Measurements from ENCODE around the gene GNPTAB. TPM values are rescaled to one million over a fixed set of nuclear protein-coding genes. Genes with fewer than 3 reads are reported as not detected.

Gene GNPTAB
- total RNA-seq, 1 donor from 2014 or later = 47.6 TPM

GRCh38 chr12:101761350-101761749 lies 69.4 kb downstream of the GNPTAB start:
- DNase-seq (ENCODE audit: low spot score) = no peak
- no peaks in the 10 kb centered on the region for H3K36me3 Mint-ChIP-seq (ENCODE audit: low read depth, unreplicated experiment)
- peaks cover 6% of the 10 kb centered on the region for H3K4me1 Mint-ChIP-seq (ENCODE audit: unreplicated experiment)
- no peak overlapping the region for H3K4me3 Mint-ChIP-seq (ENCODE audit: unreplicated experiment)
- no peaks in the 10 kb centered on the region for H3K9me3 Mint-ChIP-seq (ENCODE audit: unreplicated experiment)
- TF ChIP-seq, protein P1, sequence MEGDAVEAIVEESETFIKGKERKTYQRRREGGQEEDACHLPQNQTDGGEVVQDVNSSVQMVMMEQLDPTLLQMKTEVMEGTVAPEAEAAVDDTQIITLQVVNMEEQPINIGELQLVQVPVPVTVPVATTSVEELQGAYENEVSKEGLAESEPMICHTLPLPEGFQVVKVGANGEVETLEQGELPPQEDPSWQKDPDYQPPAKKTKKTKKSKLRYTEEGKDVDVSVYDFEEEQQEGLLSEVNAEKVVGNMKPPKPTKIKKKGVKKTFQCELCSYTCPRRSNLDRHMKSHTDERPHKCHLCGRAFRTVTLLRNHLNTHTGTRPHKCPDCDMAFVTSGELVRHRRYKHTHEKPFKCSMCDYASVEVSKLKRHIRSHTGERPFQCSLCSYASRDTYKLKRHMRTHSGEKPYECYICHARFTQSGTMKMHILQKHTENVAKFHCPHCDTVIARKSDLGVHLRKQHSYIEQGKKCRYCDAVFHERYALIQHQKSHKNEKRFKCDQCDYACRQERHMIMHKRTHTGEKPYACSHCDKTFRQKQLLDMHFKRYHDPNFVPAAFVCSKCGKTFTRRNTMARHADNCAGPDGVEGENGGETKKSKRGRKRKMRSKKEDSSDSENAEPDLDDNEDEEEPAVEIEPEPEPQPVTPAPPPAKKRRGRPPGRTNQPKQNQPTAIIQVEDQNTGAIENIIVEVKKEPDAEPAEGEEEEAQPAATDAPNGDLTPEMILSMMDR (IDR thresholded peaks at IDR 0.05; ENCODE audit: unreplicated experiment) = no peak
- no peak overlapping the region for H3K27ac Mint-ChIP-seq (ENCODE audit: unreplicated experiment)
- H3K27me3 Mint-ChIP-seq (ENCODE audit: unreplicated experiment) = no peaks in the 10 kb centered on the region

DNA sequence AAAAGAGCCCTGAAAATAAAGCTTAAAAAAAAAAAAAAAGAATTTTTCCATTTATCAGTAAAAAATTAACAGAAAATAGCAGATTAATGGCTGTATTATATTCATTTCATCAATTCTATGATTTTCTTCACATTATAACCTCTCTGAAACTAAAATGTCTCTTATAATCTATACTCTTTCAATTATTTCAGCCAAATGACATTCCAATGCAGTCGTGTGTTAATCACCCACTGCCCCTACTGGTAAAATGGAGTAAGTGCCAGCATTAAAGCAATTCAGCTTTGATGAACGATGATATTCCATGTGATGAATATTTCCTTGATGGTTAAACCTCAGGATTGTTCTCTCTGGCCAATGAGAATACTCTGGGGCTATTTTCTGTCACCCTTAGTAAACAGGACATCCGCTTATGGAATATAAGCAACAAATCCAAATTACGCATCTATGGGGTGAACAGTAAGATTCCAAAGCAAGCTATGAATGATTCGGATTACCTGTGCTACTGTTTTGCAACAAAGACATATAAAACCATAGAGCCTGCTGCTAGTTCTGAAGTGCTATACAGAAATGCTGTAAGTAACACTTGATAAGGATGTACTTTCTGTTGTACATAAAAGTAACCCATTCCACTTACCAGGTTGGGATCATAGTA lies 71.2 kb downstream of the GNPTAB start:
- Mint-ChIP-seq H3K27ac (ENCODE audit: unreplicated experiment) (no peak overlapping the region), H3K9me3 (ENCODE audit: unreplicated experiment) (no peaks in the 10 kb centered on the region), H3K27me3 (ENCODE audit: unreplicated experiment) (no peaks in the 10 kb centered on the region), H3K36me3 (ENCODE audit: low read depth, unreplicated experiment) (no peaks in the 10 kb centered on the region), H3K4me1 (ENCODE audit: unreplicated experiment) (no peaks in the 10 kb centered on the region), H3K4me3 (ENCODE audit: unreplicated experiment) (no peak overlapping the region)
- DNase-seq (ENCODE audit: low spot score) = no peak
- TF ChIP-seq, protein P1 (IDR thresholded peaks at IDR 0.05; ENCODE audit: unreplicated experiment) = peak; percentile 84

DNA sequence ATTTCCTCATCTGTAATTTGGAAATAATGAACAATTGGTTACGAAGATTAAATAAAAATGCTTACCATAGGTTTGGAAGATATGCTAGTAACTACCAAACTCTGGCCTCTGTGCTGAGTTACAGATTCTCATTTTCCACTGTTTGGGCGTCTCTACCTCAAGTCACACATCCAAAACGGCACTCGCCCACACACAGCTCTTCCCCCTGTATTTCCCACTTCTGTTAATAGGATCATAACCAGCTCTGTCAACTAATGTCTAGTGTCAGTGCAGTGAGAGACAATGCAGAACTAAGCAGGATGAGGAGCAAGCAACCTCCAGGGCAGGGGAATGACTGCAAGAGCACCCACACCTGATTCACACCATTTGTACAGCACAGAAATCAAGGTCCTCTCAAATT lies 80.6 kb downstream of the GNPTAB start:
- no peak overlapping the region for H3K4me3 Mint-ChIP-seq (ENCODE audit: unreplicated experiment)
- H3K27ac Mint-ChIP-seq (ENCODE audit: unreplicated experiment) = no peak overlapping the region
- H3K36me3 Mint-ChIP-seq (ENCODE audit: low read depth, unreplicated experiment) = peaks cover 9% of the 10 kb centered on the region
- TF ChIP-seq, protein P1 (IDR thresholded peaks at IDR 0.05; ENCODE audit: unreplicated experiment) = no peak
- H3K4me1 Mint-ChIP-seq (ENCODE audit: unreplicated experiment) = peaks cover 4% of the 10 kb centered on the region
- H3K27me3 Mint-ChIP-seq (ENCODE audit: unreplicated experiment) = no peaks in the 10 kb centered on the region
- H3K9me3 Mint-ChIP-seq (ENCODE audit: unreplicated experiment) = no peaks in the 10 kb centered on the region
- DNase-seq (ENCODE audit: low spot score) = no peak

GRCh38 chr12:101749657-101750056 lies 81.1 kb downstream of the GNPTAB start:
- Mint-ChIP-seq H3K27ac (ENCODE audit: unreplicated experiment) (no peak overlapping the region), H3K27me3 (ENCODE audit: unreplicated experiment) (no peaks in the 10 kb centered on the region), H3K4me1 (ENCODE audit: unreplicated experiment) (peaks cover 4% of the 10 kb centered on the region), H3K4me3 (ENCODE audit: unreplicated experiment) (no peak overlapping the region), H3K36me3 (ENCODE audit: low read depth, unreplicated experiment) (peaks cover 9% of the 10 kb centered on the region), H3K9me3 (ENCODE audit: unreplicated experiment) (no peaks in the 10 kb centered on the region)
- DNase-seq (ENCODE audit: low spot score) = no peak
- TF ChIP-seq, protein P1 (IDR thresholded peaks at IDR 0.05; ENCODE audit: unreplicated experiment) = no peak

GRCh38 chr12:101748907-101749306 lies 81.9 kb downstream of the GNPTAB start:
- H3K27ac Mint-ChIP-seq (ENCODE audit: unreplicated experiment) = no peak overlapping the region
- no peaks in the 10 kb centered on the region for H3K27me3 Mint-ChIP-seq (ENCODE audit: unreplicated experiment)
- H3K4me3 Mint-ChIP-seq (ENCODE audit: unreplicated experiment) = no peak overlapping the region
- no peak for DNase-seq (ENCODE audit: low spot score)
- peaks cover 4% of the 10 kb centered on the region for H3K4me1 Mint-ChIP-seq (ENCODE audit: unreplicated experiment)
- peaks cover 9% of the 10 kb centered on the region for H3K36me3 Mint-ChIP-seq (ENCODE audit: low read depth, unreplicated experiment)
- TF ChIP-seq, protein P1 (IDR thresholded peaks at IDR 0.05; ENCODE audit: unreplicated experiment) = no peak
- no peaks in the 10 kb centered on the region for H3K9me3 Mint-ChIP-seq (ENCODE audit: unreplicated experiment)

All from endothelial cell (in vitro differentiated cells).